ENCODE results near the gene ADCK2.

DNA sequence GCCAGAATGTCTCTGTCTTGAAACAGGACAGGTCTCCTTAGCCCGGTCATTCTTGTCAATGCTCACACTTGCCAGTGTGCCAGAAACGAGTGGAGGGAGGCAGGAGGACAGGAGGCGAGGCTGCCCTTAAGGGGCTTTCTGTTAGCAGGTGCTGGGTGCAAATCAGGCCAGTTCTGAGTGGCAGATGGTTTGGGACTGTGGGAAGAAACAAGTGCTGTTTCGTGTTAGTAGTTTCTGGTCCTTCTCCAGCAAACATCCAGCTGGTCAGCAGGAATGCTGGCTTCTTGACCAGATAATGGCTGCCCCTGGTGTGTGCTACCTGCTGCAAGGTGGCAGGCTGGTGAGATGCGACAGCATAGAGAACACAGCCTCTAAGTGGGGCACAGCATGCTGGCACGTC, 15.6 kb downstream of the ADCK2 start:
- TF ChIP-seq, protein P1, sequence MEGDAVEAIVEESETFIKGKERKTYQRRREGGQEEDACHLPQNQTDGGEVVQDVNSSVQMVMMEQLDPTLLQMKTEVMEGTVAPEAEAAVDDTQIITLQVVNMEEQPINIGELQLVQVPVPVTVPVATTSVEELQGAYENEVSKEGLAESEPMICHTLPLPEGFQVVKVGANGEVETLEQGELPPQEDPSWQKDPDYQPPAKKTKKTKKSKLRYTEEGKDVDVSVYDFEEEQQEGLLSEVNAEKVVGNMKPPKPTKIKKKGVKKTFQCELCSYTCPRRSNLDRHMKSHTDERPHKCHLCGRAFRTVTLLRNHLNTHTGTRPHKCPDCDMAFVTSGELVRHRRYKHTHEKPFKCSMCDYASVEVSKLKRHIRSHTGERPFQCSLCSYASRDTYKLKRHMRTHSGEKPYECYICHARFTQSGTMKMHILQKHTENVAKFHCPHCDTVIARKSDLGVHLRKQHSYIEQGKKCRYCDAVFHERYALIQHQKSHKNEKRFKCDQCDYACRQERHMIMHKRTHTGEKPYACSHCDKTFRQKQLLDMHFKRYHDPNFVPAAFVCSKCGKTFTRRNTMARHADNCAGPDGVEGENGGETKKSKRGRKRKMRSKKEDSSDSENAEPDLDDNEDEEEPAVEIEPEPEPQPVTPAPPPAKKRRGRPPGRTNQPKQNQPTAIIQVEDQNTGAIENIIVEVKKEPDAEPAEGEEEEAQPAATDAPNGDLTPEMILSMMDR (IDR thresholded peaks at IDR 0.05; ENCODE audit: low read depth, low read length), result no peak
- TF ChIP-seq EZH2phosphoT487 (IDR thresholded peaks at IDR 0.05; ENCODE audit: low read depth), result no peak

Data from OCI-LY3 (cell line).